Activated T-cell treated with anti-CD3 and anti-CD28 coated beads for 1 hour (primary cell): ENCODE data around the gene ABR.
"Not testable (repeated sequence)": the region's sequence is repeated elsewhere in the genome, so short reads cannot be mapped to it uniquely, and the experiment has no call there.

Experiments used
- DNase-seq: peaks from one replicate; pipeline ENCODE4 v3.0.0-alpha.2; 2020; ENCODE audit warnings: low read depth

ABR gene

DNA sequence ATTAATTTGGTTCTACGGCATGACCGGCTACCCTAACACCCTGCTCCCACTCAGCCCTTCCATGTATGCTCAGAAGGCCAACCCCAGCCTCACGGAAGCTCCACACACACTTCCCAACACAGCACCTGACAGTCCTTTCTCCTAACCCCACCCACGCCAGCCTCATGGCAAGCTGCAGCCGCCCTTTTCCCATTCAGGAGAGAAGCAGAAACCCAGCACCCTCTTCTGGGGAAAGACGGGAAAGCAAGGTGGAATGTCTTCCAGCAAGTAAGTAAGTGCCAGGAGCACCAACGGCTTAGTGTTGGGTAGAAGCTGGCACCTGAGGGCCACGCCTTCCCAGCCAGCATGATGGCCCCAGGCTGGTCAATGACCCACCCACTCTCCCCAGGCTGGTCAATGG lies 32.1 kb downstream of the ABR start:
- DNase-seq = no peak

DNA sequence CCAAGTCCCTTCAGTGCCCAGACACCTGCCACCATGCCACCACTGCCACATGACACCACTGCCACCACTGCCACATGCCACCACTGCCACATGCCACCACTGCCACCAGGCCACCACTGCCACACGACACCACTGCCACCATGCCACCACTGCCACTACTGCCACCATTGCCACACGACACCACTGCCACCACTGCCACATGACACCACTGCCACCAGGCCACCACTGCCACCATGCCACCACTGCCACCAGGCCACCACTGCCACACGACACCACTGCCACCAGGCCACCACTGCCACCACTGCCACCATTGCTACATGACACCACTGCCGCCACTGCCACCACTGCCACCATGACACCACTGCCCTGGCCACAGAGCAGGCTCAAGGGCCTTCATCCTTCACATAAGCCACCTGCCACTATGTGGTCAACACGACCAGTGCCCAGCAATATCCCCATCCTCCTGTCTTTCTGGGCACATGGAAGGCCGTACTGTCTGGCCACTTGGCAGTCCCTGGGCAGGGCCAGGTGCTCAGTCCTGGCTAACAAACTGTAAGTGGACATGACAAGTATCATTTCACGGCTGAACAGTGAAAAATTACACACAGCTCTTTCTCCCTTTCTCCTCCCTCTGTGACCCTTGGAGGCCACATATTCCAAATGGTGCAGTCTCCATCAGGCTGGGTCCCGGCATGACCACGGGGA lies 33.1 kb downstream of the ABR start:
- DNase-seq = no peak

DNA sequence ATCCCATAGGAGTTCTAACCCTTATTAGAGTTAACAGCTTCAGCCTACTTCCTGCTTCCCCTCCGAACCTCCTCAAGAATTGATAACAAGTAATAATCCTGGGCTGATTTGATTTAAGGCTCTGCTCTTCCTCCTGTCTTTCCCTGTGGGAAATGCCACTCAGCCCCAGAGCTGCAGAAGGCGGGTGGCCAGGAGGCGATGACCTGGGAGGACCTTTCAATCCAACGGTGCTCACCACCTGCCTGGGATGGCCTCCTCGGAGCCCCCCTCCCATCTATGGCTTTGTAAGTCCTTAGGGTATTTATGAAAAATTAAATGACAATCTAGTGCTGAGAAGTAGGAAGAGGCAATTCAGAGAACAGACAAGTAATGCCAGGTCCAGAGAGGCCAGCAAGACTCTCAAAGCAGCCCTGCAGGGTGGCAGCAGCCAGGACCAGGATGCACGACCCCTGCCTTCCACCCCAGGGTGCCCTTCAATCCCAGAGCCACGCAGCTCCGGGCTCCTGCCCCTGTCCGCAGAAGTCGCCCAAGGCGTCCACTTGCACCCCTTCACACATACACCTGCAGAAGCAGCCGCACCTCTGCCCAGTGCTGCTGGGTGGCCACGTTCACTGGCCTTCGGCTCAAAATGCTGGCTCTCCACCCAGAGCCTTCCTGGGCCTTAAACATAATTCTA lies 34.3 kb downstream of the ABR start:
- no peak for DNase-seq

DNA sequence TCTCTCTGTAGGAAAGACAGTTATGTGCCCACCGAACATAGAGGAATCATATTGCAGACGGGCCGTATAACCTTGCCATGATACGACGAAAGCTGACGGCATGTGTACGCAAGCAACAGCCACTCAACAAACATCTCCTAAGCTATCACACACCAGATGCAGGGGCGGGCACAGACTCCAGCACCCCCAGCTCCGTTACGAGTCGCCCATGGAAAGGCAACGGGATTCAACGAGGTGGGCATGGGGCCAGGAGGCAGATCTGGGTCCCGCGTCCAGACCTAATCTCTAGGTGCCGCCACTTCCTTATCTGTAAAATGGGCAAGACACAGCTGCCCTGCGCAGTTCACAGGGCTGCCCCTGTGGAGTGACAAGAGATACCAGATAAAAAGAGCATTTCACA lies 35.6 kb downstream of the ABR start:
- no peak for DNase-seq

DNA sequence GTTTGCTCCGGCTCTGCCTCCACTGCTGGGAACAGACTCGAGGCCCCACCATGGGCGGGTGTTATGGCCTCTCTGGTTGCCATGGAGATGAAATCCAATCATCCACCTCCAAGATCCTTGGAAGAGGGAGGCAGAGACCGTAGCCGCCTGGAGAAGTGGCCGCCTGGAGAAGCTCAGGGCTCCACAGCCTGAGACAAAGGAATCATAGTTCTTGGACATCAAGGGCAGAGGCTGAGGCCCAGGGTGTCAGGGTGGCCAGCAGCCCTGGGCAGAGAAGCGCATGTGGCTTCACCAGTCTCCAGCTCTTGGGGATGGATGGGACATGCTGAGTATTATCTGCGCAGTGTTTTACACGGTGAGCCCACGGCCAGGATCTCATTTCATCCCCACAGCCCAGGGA lies 36.2 kb downstream of the ABR start:
- DNase-seq = no peak

DNA sequence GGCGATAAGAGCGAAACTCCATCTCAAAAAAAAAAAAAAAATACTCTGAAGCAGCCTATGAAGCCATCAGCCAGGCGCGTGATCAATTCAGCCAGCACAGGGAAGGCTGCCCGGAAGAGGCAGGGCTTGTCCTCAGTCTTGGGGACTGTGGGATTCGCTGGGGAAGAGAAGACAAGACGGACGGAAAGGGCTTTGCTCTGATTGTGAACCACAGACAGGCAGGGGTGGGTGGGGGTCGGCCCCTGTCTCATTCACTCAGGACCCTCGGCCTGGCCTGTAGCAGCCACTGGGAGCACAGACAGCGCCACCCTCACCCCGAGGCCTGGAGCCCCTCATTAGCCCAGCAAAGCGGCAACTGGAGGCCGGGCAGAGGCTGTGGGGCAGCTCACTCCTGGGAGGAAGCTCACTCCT lies 37.2 kb downstream of the ABR start:
- no peak for DNase-seq

DNA sequence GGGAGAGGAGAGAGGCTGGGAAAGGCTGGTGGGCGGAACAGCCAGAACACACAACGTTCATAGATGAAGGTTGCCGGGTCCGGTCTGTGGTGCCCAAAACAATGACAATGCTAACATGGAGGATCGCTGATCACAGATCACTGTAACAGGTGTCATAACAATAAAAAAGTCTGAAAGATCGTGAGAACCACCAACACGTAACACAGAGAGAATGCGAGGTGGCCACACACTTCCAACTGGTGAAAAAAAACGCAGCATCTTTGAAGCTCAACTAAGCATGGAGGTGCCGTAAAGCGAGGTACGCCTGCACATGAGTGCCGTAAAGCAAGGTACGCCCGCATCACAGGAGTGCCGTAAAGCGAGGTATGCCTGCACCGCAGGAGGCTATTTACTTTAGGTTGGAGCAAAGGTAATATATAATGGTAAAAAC lies 42.3 kb downstream of the ABR start:
- no peak for DNase-seq

DNA sequence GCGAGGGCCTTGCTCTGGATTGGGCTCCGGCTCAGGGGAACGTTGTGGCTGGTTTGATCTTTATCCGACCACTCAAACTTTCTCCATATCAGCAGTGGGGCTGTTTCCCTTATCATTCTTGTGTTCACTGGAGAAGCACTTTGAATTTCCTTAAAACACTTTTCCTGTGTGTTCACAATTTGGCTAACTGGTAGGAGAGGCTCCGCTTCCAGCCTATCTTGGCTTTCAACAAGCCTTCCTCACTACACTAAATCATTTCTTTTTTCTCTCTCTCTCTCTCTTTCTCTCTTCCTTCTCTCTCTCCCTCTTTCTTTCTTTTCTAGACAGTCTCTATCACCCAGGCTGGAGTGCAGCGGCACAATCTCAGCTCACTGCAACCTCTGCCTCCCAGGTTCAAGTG lies 43.0 kb downstream of the ABR start:
- no peak for DNase-seq

DNA sequence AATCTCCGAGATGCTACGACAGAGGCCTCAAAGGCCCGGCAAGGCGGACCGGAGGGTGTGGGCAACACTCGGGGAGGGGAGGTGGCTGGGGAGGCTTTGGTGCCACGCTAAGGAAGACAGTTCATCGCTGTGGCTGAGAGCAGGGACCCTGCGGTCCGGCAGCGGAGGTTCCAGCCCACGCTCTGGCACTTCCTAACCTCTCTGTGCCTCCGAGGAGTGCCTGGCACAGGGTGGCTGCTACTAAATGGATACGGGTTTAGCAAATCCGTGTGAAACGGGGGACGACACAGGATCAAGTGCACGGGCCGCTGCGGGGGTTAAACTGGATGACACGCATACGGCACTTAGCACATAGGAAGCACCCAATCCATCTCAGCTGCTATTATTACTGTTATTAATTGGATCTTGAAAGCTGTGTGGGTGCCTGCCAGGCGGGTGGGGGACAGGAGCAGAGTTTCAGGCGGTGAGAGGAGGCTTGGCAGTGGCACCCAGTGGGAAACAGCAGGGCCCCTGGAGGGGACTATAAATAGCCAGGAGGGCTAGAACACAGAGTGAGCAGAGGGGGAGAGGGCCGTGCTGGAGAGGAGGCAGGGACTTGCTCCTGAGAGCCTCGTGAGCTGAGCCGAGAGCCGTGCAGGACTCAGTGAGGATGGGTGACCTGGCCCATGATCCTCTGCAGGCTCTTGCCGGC lies 45.0 kb downstream of the ABR start:
- no peak for DNase-seq

DNA sequence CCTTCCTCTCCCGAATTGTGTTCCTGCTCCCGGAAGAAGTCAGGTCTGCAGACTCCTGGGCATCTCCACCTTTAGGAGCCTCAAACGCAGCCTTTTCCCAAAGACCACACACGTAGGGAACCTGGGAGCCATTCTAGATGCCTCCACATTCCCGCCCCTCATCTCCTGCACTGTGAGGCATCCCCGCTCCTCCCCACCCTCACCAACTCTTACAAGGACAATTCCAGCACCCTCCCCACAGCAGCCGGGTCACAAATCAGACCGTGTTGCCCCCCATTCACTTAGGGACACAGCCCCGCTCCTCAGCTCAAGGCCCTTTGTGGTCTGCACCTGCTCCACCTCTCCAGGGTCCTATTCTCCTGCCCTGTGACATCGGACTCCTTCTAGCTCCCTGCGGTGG lies 49.6 kb downstream of the ABR start:
- no peak for DNase-seq

DNA sequence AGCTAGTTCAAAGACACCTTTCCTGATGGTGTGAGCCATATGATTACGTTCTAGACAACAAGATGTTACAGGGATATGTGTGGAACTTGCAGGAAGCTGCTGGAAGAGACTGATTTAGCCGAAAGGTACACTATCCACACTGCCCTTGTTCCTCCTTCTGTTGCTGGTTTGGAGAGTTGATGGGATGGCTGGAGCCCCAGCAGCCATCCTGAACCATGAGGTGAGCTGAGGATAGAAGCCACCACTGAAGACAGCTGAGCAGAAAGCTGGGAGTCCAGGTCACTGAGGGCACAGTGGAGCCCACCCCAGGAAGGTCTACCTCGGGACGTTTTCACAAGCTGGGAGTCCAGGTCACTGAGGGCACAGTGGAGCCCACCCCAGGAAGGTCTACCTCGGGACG lies 51.3 kb downstream of the ABR start:
- DNase-seq = not testable (repeated sequence)

DNA sequence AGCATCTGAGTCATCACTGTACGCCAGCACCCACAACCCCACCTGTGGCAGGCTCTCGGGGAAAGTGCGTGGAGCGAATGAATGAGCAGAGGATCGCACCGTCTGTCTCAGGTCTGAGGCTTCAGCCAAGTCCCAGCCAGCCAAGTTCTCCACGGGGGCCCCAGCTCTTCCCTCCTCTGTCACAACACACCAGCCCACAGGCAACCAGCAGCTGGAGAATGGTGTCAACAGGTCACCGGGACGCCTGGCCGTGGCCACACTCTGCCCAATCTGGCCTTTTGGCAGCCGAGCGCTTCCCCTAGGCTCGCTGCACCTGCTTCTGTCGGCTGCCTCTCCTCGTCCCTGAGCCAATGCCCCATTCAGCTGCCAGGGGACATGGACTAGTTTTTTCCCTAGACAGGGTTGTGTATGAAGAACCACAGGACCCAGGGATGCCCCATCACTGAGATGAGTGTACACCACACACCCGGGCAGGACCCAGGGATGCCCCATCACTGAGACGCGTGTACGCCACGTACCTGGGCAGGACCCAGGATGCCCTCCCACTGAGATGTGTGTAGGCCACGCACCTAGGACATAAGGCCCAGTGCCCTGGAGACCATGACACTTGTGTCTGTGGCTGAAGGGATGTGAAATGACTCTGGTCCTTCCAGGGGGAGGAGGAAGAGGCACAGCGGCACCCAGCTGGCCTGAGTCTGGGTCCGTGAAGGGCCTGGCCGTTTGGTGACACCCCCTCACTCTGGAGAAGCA lies 52.8 kb downstream of the ABR start:
- DNase-seq = no peak

DNA sequence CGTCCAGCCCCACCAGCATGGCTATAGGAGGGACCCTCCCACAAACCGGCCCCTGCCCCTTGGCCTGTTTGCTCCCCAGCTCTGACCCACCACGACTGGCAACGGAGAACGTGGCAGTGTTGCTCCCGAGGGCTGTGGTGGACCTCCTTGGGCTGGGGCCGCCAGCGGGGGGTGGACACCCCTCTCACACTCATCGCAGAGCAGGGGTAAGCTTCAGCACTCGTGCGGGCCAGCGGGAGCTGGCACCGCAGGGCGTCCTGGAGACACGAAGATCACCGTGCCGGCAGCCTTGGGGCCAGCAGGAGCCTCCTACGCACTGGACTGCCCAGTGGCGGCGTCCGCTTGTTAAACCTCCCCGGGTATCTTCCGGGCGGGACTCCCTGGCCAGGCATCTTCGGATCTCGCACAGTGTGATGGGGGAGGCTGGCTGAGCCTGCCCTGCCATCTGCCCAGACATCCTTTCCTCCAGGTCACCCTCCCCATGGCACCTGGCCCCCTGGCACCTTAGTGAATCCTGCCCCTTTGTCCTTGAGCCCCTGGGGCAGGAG lies 53.5 kb downstream of the ABR start:
- no peak for DNase-seq

DNA sequence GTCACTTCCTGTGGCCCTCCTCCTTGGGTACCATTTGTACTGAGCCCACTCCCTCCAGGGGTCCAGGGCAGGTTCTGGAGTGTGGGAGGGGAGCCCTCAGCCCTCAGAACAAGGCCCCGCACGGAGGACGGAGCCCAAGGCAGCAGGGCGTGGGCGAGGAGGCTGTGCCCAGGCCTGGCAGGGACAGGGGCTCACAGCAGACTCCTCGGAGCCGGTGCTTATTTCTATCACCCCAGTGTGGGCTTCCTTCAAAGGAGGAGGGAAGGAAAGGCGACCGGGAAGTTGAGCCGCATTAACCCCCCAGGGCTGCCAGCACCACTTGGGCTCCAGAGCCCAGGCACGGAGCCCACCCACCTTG lies 54.0 kb downstream of the ABR start:
- no peak for DNase-seq

DNA sequence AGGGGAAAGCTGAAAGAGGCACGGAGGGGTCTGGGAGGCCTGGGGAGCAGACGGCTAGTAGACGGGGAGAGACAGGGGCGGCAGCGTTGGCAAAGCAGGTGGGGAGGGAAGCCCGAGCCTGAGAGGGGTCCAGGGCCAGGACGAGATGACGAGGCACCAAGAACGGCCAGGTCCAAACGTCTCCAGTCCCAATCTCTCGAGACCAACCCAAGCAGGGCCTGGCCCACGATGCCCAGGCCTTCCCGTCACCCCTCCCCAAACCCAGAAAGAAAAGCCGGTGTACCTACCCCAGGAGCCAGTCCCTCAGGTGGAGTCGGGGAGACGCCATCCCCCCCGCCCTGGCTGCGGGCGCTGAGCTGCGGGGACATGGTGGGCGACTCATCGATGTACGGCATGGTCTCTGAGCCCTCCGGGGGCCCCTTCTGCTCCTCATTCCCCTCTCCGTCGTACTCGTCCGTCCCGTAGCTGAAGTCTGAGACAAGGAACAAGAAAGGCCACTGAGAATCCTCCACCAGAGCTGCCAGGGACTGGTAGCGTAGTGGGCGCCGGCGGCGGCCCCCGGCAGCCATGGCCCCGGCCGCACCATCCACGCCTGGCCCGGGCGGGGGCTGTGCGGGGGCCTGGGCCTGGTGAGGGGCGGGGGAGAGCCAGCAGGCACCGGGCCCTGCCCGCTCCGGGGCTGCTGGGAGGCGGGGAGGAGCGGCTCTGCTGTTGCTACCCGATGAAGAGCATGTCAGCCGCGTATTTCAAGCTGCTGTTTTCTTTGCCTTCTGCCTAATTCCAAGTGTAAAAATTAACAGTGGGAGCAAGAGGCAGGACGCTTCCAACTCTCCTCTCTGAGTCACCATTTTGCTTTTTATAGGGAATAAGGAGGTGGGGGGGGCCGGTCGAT lies 54.6 kb downstream of the ABR start:
- DNase-seq = no peak

DNA sequence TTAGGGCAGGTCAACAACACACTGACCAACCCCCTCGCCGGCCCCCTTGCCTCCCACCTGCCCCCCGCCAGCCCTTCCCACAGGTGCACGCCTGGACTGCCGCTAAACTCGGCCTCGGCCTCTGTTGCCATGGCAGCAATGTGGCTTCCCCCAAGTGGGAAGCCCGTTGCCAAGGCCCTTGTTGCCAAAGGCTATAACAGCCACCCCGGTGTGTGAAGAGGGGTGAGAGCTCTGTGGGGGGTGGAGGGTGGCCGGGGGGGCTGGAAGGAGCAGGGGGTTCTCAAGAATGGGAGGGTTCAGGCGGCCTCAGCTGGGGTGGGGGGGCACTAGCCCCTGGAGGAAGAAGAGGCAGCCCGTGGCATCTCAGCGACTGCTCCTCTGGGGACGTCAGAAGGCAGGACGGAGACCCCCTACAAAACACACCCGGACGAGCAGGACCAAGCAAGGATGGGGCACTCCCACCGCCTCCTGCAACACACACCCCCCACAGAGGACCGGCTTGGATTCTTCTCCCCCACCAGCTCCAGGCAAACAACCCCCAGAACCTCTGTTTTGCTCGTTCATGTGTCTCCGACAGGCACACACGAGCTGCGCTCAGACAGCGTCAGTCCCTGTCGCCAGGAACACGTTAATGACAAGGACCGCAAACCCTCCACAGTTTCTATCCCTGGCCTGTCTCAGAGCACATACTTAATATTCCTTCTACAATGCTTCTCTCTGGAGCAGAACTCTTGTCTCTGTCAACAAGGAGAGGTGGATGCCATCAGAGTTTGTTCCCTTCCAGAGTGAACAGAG lies 55.7 kb downstream of the ABR start:
- no peak for DNase-seq

DNA sequence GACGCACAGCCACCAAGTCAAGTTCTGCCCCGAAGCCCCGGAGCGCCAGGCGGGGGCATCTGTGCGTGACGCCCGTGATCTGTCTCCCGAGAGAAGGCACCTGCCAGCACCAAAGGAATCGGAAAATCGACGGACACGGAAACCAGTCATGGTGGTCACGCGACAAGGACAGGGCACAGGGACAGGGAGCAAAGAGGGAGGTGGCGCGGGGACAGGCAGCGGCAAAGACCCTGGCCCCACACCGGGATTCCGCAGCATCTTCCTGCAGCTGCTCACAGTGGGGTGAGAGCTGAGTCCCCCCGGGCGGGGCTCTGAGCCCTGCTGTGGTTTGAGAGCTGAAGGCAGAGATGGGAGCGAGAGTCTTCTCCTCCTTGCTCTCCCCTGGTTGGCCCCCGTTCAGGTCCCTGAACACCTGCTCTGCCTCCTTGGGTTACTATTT lies 56.4 kb downstream of the ABR start:
- DNase-seq = no peak

DNA sequence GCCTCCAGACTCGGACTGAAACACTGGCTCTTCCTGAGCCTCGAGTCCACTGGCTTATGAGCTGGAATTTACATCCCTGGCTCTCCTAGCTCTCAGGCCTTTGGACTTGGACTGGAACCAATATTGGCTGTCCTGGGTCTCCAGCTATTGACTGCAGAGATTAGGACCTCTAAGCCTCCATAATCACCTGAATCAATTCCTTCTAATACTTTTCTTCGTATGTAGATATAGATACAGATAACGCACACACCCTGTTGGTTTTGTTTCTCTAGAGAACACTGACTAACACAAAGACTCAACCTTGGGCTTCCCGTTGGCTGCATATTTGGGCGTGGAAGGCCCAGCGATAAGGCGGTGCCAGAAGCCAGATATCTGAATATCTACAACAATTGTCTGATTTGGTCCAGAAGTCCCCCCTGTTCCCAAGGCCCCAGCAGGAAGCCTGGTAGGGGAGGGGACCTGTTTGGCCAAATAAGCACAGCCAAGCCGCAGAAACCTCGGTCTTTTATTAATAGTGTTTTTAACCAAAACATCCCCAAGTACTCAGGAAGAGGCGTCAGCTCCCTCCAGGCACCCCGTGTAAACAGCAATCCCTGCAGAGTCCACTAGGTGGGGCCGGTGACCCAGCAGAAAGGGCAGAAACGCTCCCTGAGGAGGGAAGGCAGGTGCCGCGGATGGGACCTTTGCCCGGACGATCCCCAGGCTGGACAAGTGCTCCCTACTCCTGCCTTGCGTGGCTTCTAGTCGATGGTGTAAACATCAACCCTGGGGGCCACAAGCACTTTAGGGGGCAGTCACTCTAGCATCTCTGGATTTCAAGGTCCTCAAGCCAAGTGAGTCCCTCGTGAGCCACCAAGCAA lies 57.0 kb downstream of the ABR start:
- DNase-seq = peak; percentile 86

DNA sequence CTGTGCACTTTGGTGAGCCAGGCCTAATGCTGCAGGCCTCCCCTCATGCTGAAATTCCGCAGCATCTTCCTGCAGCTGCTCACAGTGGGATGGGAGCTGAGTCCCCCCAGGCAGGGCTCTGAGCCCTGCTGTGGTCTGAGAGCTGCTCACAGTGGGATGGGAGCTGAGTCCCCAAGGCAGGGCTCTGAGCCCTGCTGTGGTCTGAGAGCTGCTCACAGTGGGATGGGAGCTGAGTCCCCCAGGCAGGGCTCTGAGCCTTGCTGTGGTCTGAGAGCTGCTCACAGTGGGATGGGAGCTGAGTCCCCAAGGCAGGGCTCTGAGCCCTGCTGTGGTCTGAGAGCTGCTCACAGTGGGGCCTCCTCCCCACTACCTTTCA lies 58.4 kb downstream of the ABR start:
- DNase-seq = not testable (repeated sequence)
